Liver (tissue), 9 donors: Measurements from ENCODE around the gene PCF11. TPM values are rescaled to one million over a fixed set of nuclear protein-coding genes. Genes with fewer than 3 reads are reported as not detected.

Experiments used
- DNase-seq: peaks from one replicate; pipeline ENCODE4 v3.0.0-alpha.2; 2017; ENCODE audit warnings: low spot score
- H3K27ac ChIP-seq, 2 donors: one replicate each; pipeline ENCODE4 v1.7.0; 2013; ENCODE audit warnings: inconsistent platforms in 2 of 2, low read length in 2 of 2, control low read depth in 1 of 2, low read depth in 1 of 2, mild to moderate bottlenecking in 1 of 2
- H3K27me3 ChIP-seq, 4 donors: one replicate each; pipeline versions ENCODE4 v1.6.1 to v1.7.0; 2013; ENCODE audit warnings: low read length in 3 of 4, inconsistent platforms in 1 of 4, mild to moderate bottlenecking in 1 of 4, moderate library complexity in 1 of 4; ENCODE audit not compliant: control insufficient read depth in 4 of 4, insufficient read depth in 4 of 4
- H3K36me3 ChIP-seq, 4 donors: one replicate each; pipeline versions ENCODE4 v1.6.1 to v1.7.0; 2013; ENCODE audit warnings: low read length in 3 of 4, mild to moderate bottlenecking in 3 of 4, low read depth in 1 of 4, moderate library complexity in 1 of 4; ENCODE audit not compliant: control insufficient read depth in 4 of 4, insufficient read depth in 3 of 4
- H3K4me1 ChIP-seq, 4 donors: one replicate each; pipeline versions ENCODE4 v1.6.1 to v1.7.0; 2013; ENCODE audit warnings: low read length in 3 of 4, mild to moderate bottlenecking in 3 of 4, moderate library complexity in 1 of 4; ENCODE audit not compliant: control insufficient read depth in 4 of 4, insufficient read depth in 4 of 4
- H3K4me3 ChIP-seq, 3 donors: one replicate each; pipeline versions ENCODE4 v1.6.1 to v1.7.0; 2013; ENCODE audit warnings: low read length in 3 of 3, control low read depth in 1 of 3, low read depth in 1 of 3, mild to moderate bottlenecking in 1 of 3
- H3K9ac ChIP-seq, 2 donors: one replicate each; pipeline ENCODE4 v1.7.0; 2013; ENCODE audit warnings: low read length in 2 of 2, mild to moderate bottlenecking in 2 of 2, moderate library complexity in 2 of 2, control low read depth in 1 of 2, low read depth in 1 of 2
- H3K9me3 ChIP-seq, 4 donors: one replicate each; pipeline versions ENCODE4 v1.6.1 to v1.7.0; 2013; ENCODE audit warnings: low read length in 3 of 4; ENCODE audit not compliant: control insufficient read depth in 4 of 4
- ATF3 ChIP-seq: IDR thresholded peaks from 2 replicates; pipeline ENCODE4 v1.6.1; 2016; ENCODE audit warnings: antibody characterized with exemption
- EGR1 ChIP-seq, 2 donors: IDR thresholded peaks; 2 replicates each; pipeline ENCODE4 v1.6.1; 2016 to 2018; ENCODE audit warnings: antibody characterized with exemption in 2 of 2, low read depth in 2 of 2
- FOXA1 ChIP-seq: IDR thresholded peaks from 2 replicates; pipeline ENCODE4 v1.6.1; 2016; ENCODE audit warnings: antibody characterized with exemption
- FOXA2 ChIP-seq: IDR thresholded peaks from 2 replicates; pipeline ENCODE4 v1.6.1; 2016; ENCODE audit warnings: antibody characterized with exemption
- GABPA ChIP-seq, 2 donors: IDR thresholded peaks in 1 of 2; conservative IDR thresholded peaks in 1 of 2; 2 replicates each; pipeline ENCODE4 v1.6.1; 2016; ENCODE audit warnings: antibody characterized with exemption in 2 of 2, mild to moderate bottlenecking in 1 of 2, moderate library complexity in 1 of 2
- HNF4A ChIP-seq, 2 donors: conservative IDR thresholded peaks; 2 replicates each; pipeline ENCODE4 v1.6.1; 2016; ENCODE audit warnings: antibody characterized with exemption in 2 of 2, mild to moderate bottlenecking in 2 of 2
- HNF4G ChIP-seq: IDR thresholded peaks from 2 replicates; pipeline ENCODE4 v1.6.1; 2016; ENCODE audit warnings: antibody characterized with exemption
- JUND ChIP-seq, 2 donors: IDR thresholded peaks; 2 replicates each; pipeline ENCODE4 v1.6.1; 2016; ENCODE audit warnings: antibody characterized with exemption in 2 of 2
- MAX ChIP-seq: IDR thresholded peaks from 2 replicates; pipeline ENCODE4 v1.6.1; 2016; ENCODE audit warnings: antibody characterized with exemption
- NR2F2 ChIP-seq: IDR thresholded peaks from 2 replicates; pipeline ENCODE4 v1.6.1; 2016; ENCODE audit warnings: antibody characterized with exemption
- RAD21 ChIP-seq, 2 donors: IDR thresholded peaks; 2 replicates each; pipeline ENCODE4 v1.6.1; 2016; ENCODE audit warnings: antibody characterized with exemption in 2 of 2, mild to moderate bottlenecking in 2 of 2
- REST ChIP-seq: IDR thresholded peaks from 2 replicates; pipeline ENCODE4 v1.6.1; 2016; ENCODE audit warnings: antibody characterized with exemption, mild to moderate bottlenecking
- RXRA ChIP-seq, 2 donors: IDR thresholded peaks; 2 replicates each; pipeline ENCODE4 v1.6.1; 2017 to 2018; ENCODE audit warnings: antibody characterized with exemption in 2 of 2, mild to moderate bottlenecking in 1 of 2
- SP1 ChIP-seq: IDR thresholded peaks from 2 replicates; pipeline ENCODE4 v1.6.1; 2018; ENCODE audit warnings: antibody characterized with exemption, mild to moderate bottlenecking
- TAF1 ChIP-seq: conservative IDR thresholded peaks from 2 replicates; pipeline ENCODE4 v1.6.1; 2016; ENCODE audit warnings: antibody characterized with exemption, mild to moderate bottlenecking
- YY1 ChIP-seq: IDR thresholded peaks from 2 replicates; pipeline ENCODE4 v1.6.1; 2016; ENCODE audit warnings: antibody characterized with exemption, mild to moderate bottlenecking
- WGBS: extraction: QIAGEN DNeasy Blood & Tissue Kit; methylation state at CpG from one replicate; pipeline ENCODE4 v1.1.7; 2013; 5-methylcytosine and 5-hydroxymethylcytosine counted together
- polyA plus RNA-seq, 2 donors: library from polyadenylated mRNA; stranded (reverse) in 1 of 2; unstranded in 1 of 2; fragments of 200-250 nt in 1 of 2; fragments of >200 nt in 1 of 2; fragmentation: Nextera tagmentation in 1 of 2; extraction: Ambion mirVana in 1 of 2; gene quantifications; one replicate each; pipeline versions ENCODE4 v1.2.1 to v1.2.3, GENCODE V29; 2013 to 2015
- total RNA-seq, 2 donors: library from RNA; depleted of rRNA; stranded (reverse); fragments of >200 nt; gene quantifications; one replicate each; pipeline ENCODE4 v1.2.3, GENCODE V29; 2014
- TF ChIP-seq, protein P1 (sequence below): IDR thresholded peaks from 2 replicates; pipeline ENCODE4 v1.6.1; 2016; ENCODE audit warnings: antibody characterized with exemption
- TF ChIP-seq, protein P2 (sequence below): fragments of 150-350 bp; IDR thresholded peaks from 2 replicates; pipeline ENCODE4 v1.5.1; 2017; ENCODE audit warnings: improper control_type of control experiment, low read depth, low read length; ENCODE audit not compliant: missing input control
- donor health status: healthy.
- donor health status: healthy.
- donor health status: healthy.
- donor health status: healthy.
- donor health status: healthy.

Gene PCF11
- total and polyA plus RNA-seq, 4 donors, result 5.9 to 39.7 (median 19.0) TPM

DNA sequence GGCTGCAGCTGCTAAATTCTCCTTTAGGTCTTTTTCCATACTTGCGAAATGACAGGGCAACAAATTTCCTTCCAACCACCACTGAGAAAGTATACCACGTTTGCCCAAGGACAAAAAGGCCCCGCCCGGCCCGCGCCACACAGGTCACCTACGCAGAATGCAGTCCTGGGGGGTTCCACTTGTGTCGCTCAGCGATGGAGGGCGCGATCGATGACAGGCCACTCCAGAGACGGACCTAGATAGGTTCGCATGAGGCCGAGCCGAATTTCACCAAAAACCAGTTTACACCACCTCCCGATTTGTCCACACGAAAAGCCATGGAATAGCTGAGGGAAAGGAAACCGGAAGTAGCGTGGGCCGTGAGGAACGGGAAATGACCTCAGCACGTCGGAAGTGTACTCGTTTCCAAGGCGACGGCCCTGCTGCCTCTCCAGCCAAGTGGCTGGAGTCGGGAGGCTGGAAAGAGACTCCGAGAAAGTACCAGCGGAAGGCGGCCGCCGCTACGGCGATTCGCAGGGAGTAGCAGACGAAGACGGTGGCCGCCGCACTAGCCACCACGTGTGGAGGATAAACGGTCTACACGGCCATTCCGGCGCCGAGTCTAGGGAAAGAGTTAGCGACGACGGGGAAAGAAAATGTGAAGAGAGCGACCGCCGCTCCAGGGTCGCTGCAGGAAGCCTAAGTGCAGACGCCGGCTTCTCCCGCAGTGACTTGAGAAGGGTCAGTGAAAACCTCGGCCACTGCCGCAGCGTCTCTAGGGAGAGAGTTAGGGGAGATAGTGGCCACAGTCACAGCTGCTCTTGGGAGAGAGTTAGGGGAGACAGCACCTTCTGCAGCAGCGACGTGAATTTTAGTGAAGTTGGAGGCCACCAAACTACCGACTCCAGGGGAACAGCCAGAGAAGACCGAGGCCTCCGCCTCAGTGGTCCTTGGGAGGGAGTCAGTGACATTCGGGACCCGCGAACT is 36.7 kb downstream of the PCF11 start, which contains the start of gene ANKRD42:
Gene ANKRD42 (plus strand): TSS at position 398 of the 966 bp plus-strand sequence. CDS start 959 bp downstream, outside the sequence.
- under 1% methylated on average over 67 of the region's 67 CpGs for WGBS
- peak; percentile 23 to 34 for TF ChIP-seq RAD21 (IDR thresholded peaks at IDR 0.05)
- TF ChIP-seq GABPA (IDR thresholded peaks at IDR 0.05 in 1 of 2, conservative IDR thresholded peaks at IDR 0.05 in 1 of 2), result peak; percentile 94 to 99
- peak in 1 of 2 donors; percentile 49 for TF ChIP-seq EGR1 (IDR thresholded peaks at IDR 0.05; ENCODE audit: low read depth in 2 of 2)
- no peak for TF ChIP-seq TAF1
- no peak for TF ChIP-seq FOXA1
- peak; percentile 72 to 78 for TF ChIP-seq JUND (IDR thresholded peaks at IDR 0.05)
- TF ChIP-seq MAX, result peak; percentile 92
- TF ChIP-seq ATF3, result no peak
- TF ChIP-seq REST, result peak; percentile 12
- no peak for TF ChIP-seq HNF4A (conservative IDR thresholded peaks at IDR 0.05)
- TF ChIP-seq NR2F2, result peak; percentile 22
- TF ChIP-seq SP1, result no peak
- TF ChIP-seq, protein P1, sequence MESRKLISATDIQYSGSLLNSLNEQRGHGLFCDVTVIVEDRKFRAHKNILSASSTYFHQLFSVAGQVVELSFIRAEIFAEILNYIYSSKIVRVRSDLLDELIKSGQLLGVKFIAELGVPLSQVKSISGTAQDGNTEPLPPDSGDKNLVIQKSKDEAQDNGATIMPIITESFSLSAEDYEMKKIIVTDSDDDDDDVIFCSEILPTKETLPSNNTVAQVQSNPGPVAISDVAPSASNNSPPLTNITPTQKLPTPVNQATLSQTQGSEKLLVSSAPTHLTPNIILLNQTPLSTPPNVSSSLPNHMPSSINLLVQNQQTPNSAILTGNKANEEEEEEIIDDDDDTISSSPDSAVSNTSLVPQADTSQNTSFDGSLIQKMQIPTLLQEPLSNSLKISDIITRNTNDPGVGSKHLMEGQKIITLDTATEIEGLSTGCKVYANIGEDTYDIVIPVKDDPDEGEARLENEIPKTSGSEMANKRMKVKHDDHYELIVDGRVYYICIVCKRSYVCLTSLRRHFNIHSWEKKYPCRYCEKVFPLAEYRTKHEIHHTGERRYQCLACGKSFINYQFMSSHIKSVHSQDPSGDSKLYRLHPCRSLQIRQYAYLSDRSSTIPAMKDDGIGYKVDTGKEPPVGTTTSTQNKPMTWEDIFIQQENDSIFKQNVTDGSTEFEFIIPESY, result no peak
- TF ChIP-seq HNF4G, result no peak
- peak; percentile 67 for TF ChIP-seq YY1
- no peak for TF ChIP-seq RXRA (IDR thresholded peaks at IDR 0.05)
- TF ChIP-seq, protein P2, sequence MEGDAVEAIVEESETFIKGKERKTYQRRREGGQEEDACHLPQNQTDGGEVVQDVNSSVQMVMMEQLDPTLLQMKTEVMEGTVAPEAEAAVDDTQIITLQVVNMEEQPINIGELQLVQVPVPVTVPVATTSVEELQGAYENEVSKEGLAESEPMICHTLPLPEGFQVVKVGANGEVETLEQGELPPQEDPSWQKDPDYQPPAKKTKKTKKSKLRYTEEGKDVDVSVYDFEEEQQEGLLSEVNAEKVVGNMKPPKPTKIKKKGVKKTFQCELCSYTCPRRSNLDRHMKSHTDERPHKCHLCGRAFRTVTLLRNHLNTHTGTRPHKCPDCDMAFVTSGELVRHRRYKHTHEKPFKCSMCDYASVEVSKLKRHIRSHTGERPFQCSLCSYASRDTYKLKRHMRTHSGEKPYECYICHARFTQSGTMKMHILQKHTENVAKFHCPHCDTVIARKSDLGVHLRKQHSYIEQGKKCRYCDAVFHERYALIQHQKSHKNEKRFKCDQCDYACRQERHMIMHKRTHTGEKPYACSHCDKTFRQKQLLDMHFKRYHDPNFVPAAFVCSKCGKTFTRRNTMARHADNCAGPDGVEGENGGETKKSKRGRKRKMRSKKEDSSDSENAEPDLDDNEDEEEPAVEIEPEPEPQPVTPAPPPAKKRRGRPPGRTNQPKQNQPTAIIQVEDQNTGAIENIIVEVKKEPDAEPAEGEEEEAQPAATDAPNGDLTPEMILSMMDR, result no peak
- TF ChIP-seq FOXA2, result no peak
- Histone ChIP-seq H3K27ac (peak within 1 kb of the TSS; percentile 83 to 97), H3K4me1 (peaks cover 6 to 24% (median 15%) of the 10 kb centered on the region in 4 donors), H3K9me3 (no peaks in the 10 kb centered on the region), H3K36me3 (peaks cover 3 to 18% (median 6%) of the 10 kb centered on the region in 4 donors), H3K27me3 (no peaks in the 10 kb centered on the region), H3K9ac (peak within 1 kb of the TSS; percentile 89 to 99), H3K4me3 (peak within 1 kb of the TSS; percentile 66 to 96 (median 81))
- DNase-seq, result peak; percentile 86
